Skin epidermis (tissue), 12 donors: ENCODE measurements around the gene DNAJB8.

Experiments used
- H3K27ac ChIP-seq, 21 experiments: fragments of 200-600 bp; sonication (generic) in 11 of 21; one replicate each; pipeline ENCODE4 v1.5.0; 2020; ENCODE audit warnings: mild to moderate bottlenecking in 3 of 21, inconsistent platforms in 2 of 21, moderate library complexity in 2 of 21
- H3K4me3 ChIP-seq, 7 experiments: fragments of 200-600 bp; sonication (generic) in 2 of 7; one replicate each; pipeline ENCODE4 v1.5.0; 2020; ENCODE audit warnings: inconsistent platforms in 2 of 7, mild to moderate bottlenecking in 2 of 7, moderate library complexity in 1 of 7

DNAJB8 gene

DNA sequence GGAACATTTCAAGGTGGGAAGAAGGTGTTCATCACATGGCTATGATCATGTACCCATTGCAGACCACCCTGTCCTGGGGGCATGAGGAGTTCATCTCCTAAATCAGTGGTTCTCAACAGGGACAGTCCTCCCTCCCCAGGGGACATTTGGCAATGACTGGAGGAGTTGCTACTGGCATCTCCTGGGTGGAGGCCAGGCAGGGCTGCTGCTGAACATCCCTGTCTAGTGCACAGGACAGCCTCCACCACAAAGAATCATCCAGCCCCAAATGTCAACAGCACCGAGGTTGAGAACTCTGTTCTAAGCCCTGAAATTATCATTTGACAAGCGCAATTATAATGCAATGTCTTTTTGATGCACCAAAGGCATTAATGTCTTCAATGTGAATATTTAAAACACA lies 4.4 kb upstream of the DNAJB8 start:
- H3K27ac ChIP-seq: no peak overlapping the region
- no peak overlapping the region for H3K4me3 ChIP-seq

DNA sequence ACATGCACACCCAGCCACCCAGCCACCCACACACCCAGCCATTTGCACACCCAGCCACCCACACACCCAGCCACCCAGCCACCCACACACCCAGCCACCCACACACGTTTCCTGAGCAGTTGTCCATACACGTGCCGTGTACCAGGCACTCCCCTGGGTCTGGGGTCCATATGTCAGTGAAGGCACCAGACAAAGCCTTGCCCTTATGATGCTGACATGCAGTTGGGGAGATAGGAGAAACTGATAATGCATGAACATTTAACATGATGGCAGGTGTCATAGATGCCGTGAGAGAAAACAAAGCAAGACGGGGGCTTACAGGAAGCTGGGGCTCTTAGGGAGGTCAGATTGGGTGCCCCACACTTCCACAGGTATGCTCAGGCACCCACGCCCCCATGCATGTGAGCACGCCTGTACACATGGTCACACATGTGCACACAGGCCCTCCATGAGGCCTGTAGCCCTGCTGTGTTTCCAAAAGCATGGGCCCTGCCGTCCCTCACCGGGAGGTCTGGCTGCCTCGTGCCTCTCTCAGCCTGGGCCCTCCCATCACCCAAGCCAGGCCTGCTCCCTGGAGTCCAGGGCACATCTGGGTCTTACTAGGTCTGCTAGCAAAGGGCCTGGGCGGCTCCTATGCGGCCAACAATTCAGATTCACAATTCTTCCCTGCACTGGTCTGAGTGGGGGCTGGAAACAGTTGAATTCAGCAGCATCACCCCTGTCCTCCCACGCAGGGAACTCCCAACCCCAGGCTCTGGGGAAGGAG lies 3.6 kb upstream of the DNAJB8 start:
- Histone ChIP-seq H3K27ac (no peak overlapping the region), H3K4me3 (no peak overlapping the region)

DNA sequence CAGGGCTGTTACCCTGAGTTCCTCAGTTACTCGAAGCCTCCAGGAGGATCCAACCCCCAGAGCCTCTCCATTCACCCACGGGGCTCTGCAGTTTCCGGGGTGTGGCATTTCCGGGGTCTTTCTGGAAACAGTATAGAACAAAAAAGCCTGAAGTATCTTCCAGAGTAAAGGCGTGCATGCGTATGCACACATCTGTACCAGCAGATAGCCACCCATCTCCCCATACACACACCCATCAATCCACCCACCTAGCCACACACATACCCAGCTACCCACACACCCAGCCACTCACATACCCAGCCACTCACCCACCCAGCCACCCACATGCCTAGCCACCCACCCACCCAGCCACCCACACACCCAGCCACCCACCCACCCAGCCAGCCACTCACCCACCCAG lies 2.9 kb upstream of the DNAJB8 start:
- Histone ChIP-seq H3K4me3 (no peak overlapping the region), H3K27ac (no peak overlapping the region)

- H3K27ac ChIP-seq: no peak overlapping the region
- H3K4me3 ChIP-seq: no peak overlapping the region
These were observed 2.3 kb upstream of the DNAJB8 start for GRCh38 chr3:128468791-128469527.

DNA sequence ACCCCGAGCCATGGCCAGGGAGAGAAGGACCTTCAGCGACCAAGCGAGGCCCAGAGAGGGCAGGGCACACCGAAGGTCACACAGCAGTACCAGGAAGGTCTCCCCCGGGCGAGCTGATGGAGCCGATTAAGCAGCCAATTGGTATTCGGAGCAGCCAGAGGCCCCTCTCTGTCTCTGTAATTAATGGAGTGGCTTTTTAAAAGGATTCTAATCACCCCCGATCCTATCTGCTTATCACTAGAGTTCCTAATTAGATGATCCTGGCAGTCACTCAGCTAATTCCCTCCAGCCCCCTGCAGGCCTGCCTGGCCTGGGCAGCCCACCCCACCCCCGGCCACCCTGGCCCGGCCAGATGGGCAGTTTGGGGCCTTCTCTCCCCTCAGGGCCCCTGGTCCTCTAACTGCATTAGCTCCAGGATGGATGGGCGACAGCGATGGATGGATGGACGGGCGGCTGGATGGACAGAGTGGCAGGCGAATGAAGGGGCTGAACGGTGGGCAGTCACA lies 1.6 kb upstream of the DNAJB8 start:
- Histone ChIP-seq H3K4me3 (no peak overlapping the region), H3K27ac (no peak overlapping the region)

- Histone ChIP-seq H3K4me3 (no peak overlapping the region), H3K27ac (no peak overlapping the region)
These were observed 2.0 kb downstream of the DNAJB8 start for GRCh38 chr3:128464702-128465101.

DNA sequence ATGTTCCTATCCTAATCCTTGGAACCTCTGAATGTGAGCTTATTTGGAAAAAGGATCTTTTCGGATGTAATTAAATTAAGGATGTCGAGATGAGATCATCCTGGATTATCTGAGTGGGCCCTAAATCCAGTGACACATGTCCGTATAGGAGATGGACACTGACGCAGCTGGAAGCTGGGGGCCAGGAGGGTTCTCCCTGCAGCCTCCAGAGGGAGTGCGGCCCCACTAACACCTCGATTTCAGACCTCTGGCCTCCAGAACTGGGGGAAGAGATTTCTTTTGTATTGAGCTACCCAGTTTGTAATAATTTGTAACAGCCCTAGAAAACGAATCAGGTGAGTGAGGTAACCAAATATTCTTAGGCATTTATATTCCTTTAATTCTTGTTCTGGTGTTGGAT lies 2.5 kb downstream of the DNAJB8 start:
- no peak overlapping the region for H3K4me3 ChIP-seq

GRCh38 chr3:128463771-128464170 lies 2.9 kb downstream of the DNAJB8 start:
- H3K4me3 ChIP-seq: no peak overlapping the region
- no peak overlapping the region for H3K27ac ChIP-seq

More for the DNA sequence above, 2.5 kb downstream of the DNAJB8 start:
- H3K27ac ChIP-seq: no peak overlapping the region

- no peak overlapping the region for H3K27ac ChIP-seq
- H3K4me3 ChIP-seq: no peak overlapping the region
These were observed 3.3 kb downstream of the DNAJB8 start for GRCh38 chr3:128463354-128463753.

GRCh38 chr3:128462931-128463330 lies 3.8 kb downstream of the DNAJB8 start:
- Histone ChIP-seq H3K27ac (no peak overlapping the region), H3K4me3 (no peak overlapping the region)

- Histone ChIP-seq H3K27ac (no peak overlapping the region), H3K4me3 (no peak overlapping the region)
These were observed 4.3 kb downstream of the DNAJB8 start for GRCh38 chr3:128462341-128462910.

GRCh38 chr3:128461731-128462130 lies 5.0 kb downstream of the DNAJB8 start:
- H3K4me3 ChIP-seq: no peak overlapping the region
- H3K27ac ChIP-seq: no peak overlapping the region

GRCh38 chr3:128459461-128459820 lies 7.2 kb downstream of the DNAJB8 start:
- Histone ChIP-seq H3K27ac (no peak overlapping the region), H3K4me3 (no peak overlapping the region)

DNA sequence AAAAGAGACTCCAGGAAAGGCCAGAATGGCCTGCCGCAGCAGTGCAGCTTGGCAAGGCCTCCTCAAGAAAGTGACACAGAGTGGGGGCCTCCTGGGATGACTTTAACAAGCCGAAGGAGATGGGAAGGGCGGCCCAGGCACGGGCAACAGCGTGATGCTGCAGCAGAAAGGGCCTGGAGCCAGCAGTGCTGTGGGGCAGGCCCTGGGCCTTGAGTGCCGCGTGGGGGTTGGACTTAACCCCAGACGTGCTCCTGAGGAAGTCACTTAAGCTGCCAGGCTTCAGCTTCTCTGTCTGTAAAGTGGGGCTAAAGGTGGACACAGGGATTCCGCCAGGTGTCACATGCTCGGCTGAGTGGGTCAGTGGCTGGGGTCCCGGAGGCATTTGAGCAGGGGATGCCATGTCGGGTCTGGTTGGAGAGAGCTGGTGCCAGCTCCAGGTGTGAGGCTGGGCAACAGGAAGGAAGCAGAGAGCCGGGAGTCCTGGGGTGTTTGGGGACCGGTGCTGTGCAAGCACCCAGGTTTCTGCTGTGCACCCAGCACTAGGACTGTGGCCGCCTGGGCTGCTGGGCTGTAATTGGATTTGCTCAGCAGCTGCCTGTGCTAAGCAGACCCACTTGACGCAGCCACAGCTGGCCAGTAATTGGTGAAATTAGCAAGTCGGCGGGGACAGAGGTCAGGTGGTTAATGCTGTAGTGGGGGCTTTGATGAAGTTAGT lies 7.8 kb downstream of the DNAJB8 start:
- H3K27ac ChIP-seq: no peak overlapping the region
- H3K4me3 ChIP-seq: no peak overlapping the region

DNA sequence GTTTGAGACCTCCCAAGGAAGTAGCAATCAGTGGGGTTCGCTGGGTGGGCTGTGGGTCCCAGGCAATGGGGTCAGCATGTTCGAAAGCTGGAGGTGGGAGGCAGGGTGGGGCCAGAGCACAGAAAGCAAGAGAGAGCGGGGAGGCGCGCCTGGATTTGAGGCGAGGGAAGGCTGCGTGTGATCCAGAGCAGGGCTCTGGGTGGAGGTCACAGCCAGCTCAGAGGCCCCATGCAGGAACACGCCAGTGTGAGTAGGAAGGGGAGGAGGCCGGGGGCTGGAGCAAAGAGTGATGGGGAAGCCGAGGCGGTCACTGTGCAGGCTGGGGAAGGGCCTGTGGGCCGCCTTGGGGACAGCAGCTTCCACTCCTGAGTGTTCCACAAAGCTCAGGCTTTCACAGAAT lies 8.8 kb downstream of the DNAJB8 start:
- Histone ChIP-seq H3K27ac (no peak overlapping the region), H3K4me3 (no peak overlapping the region)

GRCh38 chr3:128456776-128457715 lies 9.6 kb downstream of the DNAJB8 start:
- H3K27ac ChIP-seq: no peak overlapping the region
- no peak overlapping the region for H3K4me3 ChIP-seq

- Histone ChIP-seq H3K27ac (no peak overlapping the region), H3K4me3 (no peak overlapping the region)
These were observed 10.6 kb downstream of the DNAJB8 start for GRCh38 chr3:128455786-128456748.

GRCh38 chr3:128455116-128455515 lies 11.6 kb downstream of the DNAJB8 start:
- Histone ChIP-seq H3K4me3 (no peak overlapping the region), H3K27ac (no peak overlapping the region)
